Activated gamma-delta T cell treated with Interleukin-2 at 50 U/mL for 16 hours (primary cell): ENCODE results near the gene CAMTA1.

ENCODE experiments used
- DNase-seq: peaks from one replicate; pipeline ENCODE4 v3.0.0-alpha.2; 2020

CAMTA1 gene

GRCh38 chr1:7574121-7575040 is 789.1 kb downstream of the CAMTA1 start:
- no peak for DNase-seq

- no peak for DNase-seq
Observed at GRCh38 chr1:7575041-7575400, 789.8 kb downstream of the CAMTA1 start.

GRCh38 chr1:7576946-7577657 is 791.8 kb downstream of the CAMTA1 start:
- DNase-seq = no peak

- DNase-seq = no peak
Observed at GRCh38 chr1:7578206-7578605, 793.0 kb downstream of the CAMTA1 start.

- DNase-seq = no peak
Observed at GRCh38 chr1:7579016-7579415, 793.8 kb downstream of the CAMTA1 start.

- DNase-seq = no peak
Observed at GRCh38 chr1:7579831-7580804, 794.9 kb downstream of the CAMTA1 start.

- DNase-seq = no peak
Observed at GRCh38 chr1:7580923-7581753, 795.9 kb downstream of the CAMTA1 start.

GRCh38 chr1:7581754-7582459 is 796.7 kb downstream of the CAMTA1 start:
- no peak for DNase-seq

GRCh38 chr1:7582460-7582972 is 797.3 kb downstream of the CAMTA1 start:
- DNase-seq = no peak

- DNase-seq = no peak
Observed at GRCh38 chr1:7583291-7584096, 798.2 kb downstream of the CAMTA1 start.

GRCh38 chr1:7584157-7584556 is 798.9 kb downstream of the CAMTA1 start:
- DNase-seq = no peak

- DNase-seq = no peak
Observed at GRCh38 chr1:7584643-7585042, 799.4 kb downstream of the CAMTA1 start.

- DNase-seq = no peak
Observed at GRCh38 chr1:7585216-7585907, 800.1 kb downstream of the CAMTA1 start.

GRCh38 chr1:7586031-7586941 is 801.0 kb downstream of the CAMTA1 start:
- DNase-seq = no peak

- DNase-seq = no peak
Observed at GRCh38 chr1:7587108-7587772, 802.0 kb downstream of the CAMTA1 start.

GRCh38 chr1:7587773-7588456 is 802.7 kb downstream of the CAMTA1 start:
- no peak for DNase-seq

GRCh38 chr1:7588457-7588827 is 803.2 kb downstream of the CAMTA1 start:
- no peak for DNase-seq
